ENCODE data around the gene ARID3C.

DNA sequence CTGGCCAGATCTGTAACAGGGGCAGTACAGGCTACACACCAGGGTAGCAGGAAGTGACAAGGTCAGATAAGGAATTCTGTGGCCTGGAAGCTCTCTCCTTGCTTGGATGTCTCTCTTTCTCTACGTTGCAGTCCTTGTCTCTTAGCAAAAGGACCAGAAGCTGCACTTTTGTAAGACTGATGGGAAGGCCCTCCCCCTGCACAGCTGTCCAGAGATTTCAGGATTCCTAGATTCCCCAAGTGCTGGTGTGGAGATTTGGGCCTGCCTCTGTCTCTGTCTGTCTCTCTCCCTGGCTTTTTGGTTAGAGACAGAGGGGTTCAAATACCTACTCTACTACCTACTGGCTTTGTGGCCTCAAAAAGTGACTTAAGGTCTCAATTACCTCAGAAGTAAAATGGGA, 29.3 kb downstream of the ARID3C start:
- TF ChIP-seq, protein P1, sequence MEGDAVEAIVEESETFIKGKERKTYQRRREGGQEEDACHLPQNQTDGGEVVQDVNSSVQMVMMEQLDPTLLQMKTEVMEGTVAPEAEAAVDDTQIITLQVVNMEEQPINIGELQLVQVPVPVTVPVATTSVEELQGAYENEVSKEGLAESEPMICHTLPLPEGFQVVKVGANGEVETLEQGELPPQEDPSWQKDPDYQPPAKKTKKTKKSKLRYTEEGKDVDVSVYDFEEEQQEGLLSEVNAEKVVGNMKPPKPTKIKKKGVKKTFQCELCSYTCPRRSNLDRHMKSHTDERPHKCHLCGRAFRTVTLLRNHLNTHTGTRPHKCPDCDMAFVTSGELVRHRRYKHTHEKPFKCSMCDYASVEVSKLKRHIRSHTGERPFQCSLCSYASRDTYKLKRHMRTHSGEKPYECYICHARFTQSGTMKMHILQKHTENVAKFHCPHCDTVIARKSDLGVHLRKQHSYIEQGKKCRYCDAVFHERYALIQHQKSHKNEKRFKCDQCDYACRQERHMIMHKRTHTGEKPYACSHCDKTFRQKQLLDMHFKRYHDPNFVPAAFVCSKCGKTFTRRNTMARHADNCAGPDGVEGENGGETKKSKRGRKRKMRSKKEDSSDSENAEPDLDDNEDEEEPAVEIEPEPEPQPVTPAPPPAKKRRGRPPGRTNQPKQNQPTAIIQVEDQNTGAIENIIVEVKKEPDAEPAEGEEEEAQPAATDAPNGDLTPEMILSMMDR (IDR thresholded peaks at IDR 0.05 in 4 of 5, conservative IDR thresholded peaks at IDR 0.05 in 1 of 5) = no peak
- TF ChIP-seq POLR2A (IDR thresholded peaks at IDR 0.05) = no peak
